Mesothelial cell of epicardium (in vitro differentiated cells): ENCODE results near the gene SLC25A11. TPM values are rescaled to one million over a fixed set of nuclear protein-coding genes. Genes with fewer than 3 reads are reported as not detected.
"Not testable (repeated sequence)": the region's sequence is repeated elsewhere in the genome, so short reads cannot be mapped to it uniquely, and the experiment has no call there.

ENCODE experiments used
- DNase-seq, 2 experiments: peaks; one replicate each; pipeline ENCODE4 v3.0.0; 2021; ENCODE audit warnings: low spot score in 2 of 2; ENCODE audit not compliant: unreplicated experiment in 2 of 2
- H3K27ac Mint-ChIP-seq: 2 replicates; pipeline ENCODE4 v1.8.0; 2021; ENCODE audit warnings: mixed read lengths
- H3K27me3 Mint-ChIP-seq: 2 replicates; pipeline ENCODE4 v1.8.0; 2021; ENCODE audit warnings: low read depth, mixed read lengths
- H3K36me3 Mint-ChIP-seq: 2 replicates; pipeline ENCODE4 v1.8.0; 2021; ENCODE audit warnings: mixed read lengths
- H3K4me1 Mint-ChIP-seq: 2 replicates; pipeline ENCODE4 v1.8.0; 2021; ENCODE audit warnings: mixed read lengths
- H3K4me3 Mint-ChIP-seq: 2 replicates; pipeline ENCODE4 v1.8.0; 2021; ENCODE audit warnings: mild to moderate bottlenecking, moderate library complexity, mixed read lengths
- H3K9me3 Mint-ChIP-seq: 2 replicates; pipeline ENCODE4 v1.8.0; 2021; ENCODE audit warnings: mixed read lengths
- CTCF ChIP-seq: fragments of 200-600 bp; sonication (generic); IDR thresholded peaks from one replicate; pipeline ENCODE4 v1.5.0; 2021; ENCODE audit warnings: antibody characterized with exemption; ENCODE audit not compliant: unreplicated experiment
- total RNA-seq: library from RNA; stranded (reverse); gene quantifications from 3 replicates; pipeline ENCODE4 v1.2.1, GENCODE V29; 2021

The SLC25A11 gene
- total RNA-seq, 1 donor from 2014 or later, result 53.9 TPM

GRCh38 chr17:4913994-4914393, 25.9 kb downstream of the SLC25A11 start:
- no peak for DNase-seq
- Mint-ChIP-seq H3K27ac (peak overlapping the region; percentile 22), H3K36me3 (no peaks in the 10 kb centered on the region), H3K4me3 (no peak overlapping the region), H3K9me3 (no peaks in the 10 kb centered on the region), H3K4me1 (peaks cover 17% of the 10 kb centered on the region), H3K27me3 (no peaks in the 10 kb centered on the region)
- TF ChIP-seq CTCF, result no peak

GRCh38 chr17:4908711-4909496, 30.9 kb downstream of the SLC25A11 start:
- TF ChIP-seq CTCF, result peak; percentile 48
- peak in 1 of 2 experiments; percentile 73 for DNase-seq
- Mint-ChIP-seq H3K4me1 (peaks cover 13% of the 10 kb centered on the region), H3K27me3 (no peaks in the 10 kb centered on the region), H3K36me3 (no peaks in the 10 kb centered on the region), H3K9me3 (no peaks in the 10 kb centered on the region), H3K4me3 (no peak overlapping the region), H3K27ac (no peak overlapping the region)

- DNase-seq, result no peak
- no peaks in the 10 kb centered on the region for H3K27me3 Mint-ChIP-seq
- TF ChIP-seq CTCF, result no peak
- H3K4me3 Mint-ChIP-seq, result no peak overlapping the region
- H3K27ac Mint-ChIP-seq, result no peak overlapping the region
- H3K4me1 Mint-ChIP-seq, result peaks cover 17% of the 10 kb centered on the region
- H3K9me3 Mint-ChIP-seq, result no peaks in the 10 kb centered on the region
- H3K36me3 Mint-ChIP-seq, result peaks cover 2% of the 10 kb centered on the region
These were observed 31.5 kb downstream of the SLC25A11 start for GRCh38 chr17:4908301-4908700.

GRCh38 chr17:4906642-4907041, 33.2 kb downstream of the SLC25A11 start:
- DNase-seq, H3K27me3 Mint-ChIP-seq, H3K4me3 Mint-ChIP-seq, H3K9me3 Mint-ChIP-seq, H3K36me3 Mint-ChIP-seq, H3K27ac Mint-ChIP-seq: not testable (repeated sequence)
- H3K4me1 Mint-ChIP-seq, result peaks cover 19% of the 10 kb centered on the region

- H3K27me3 Mint-ChIP-seq, result no peaks in the 10 kb centered on the region
- peak; percentile 80 for TF ChIP-seq CTCF
- peak within 1 kb of the TSS; percentile 10 for H3K27ac Mint-ChIP-seq
- H3K4me3 Mint-ChIP-seq, result no peak within 1 kb of the TSS
- H3K4me1 Mint-ChIP-seq, result peaks cover 13% of the 10 kb centered on the region
- no peaks in the 10 kb centered on the region for H3K9me3 Mint-ChIP-seq
- peaks cover 6% of the 10 kb centered on the region for H3K36me3 Mint-ChIP-seq
- DNase-seq, result peak; percentile 59 to 78
These were observed 36.6 kb downstream of the SLC25A11 start, which contains the start of gene CHRNE for GRCh38 chr17:4903051-4903818. Gene CHRNE, minus strand, starts transcription at chr17:4903098. Its CDS starts 35 bp downstream, at chr17:4903063.

GRCh38 chr17:4902540-4902939, 37.3 kb downstream of the SLC25A11 start:
- no peak for DNase-seq
- no peak overlapping the region for H3K27ac Mint-ChIP-seq
- H3K27me3 Mint-ChIP-seq, result no peaks in the 10 kb centered on the region
- H3K36me3 Mint-ChIP-seq, result peaks cover 6% of the 10 kb centered on the region
- H3K9me3 Mint-ChIP-seq, result no peaks in the 10 kb centered on the region
- H3K4me1 Mint-ChIP-seq, result peaks cover 13% of the 10 kb centered on the region
- no peak overlapping the region for H3K4me3 Mint-ChIP-seq
- no peak for TF ChIP-seq CTCF
